GM12878 (cell line): ENCODE data around the gene CACNA2D3. TPM values are rescaled to one million over a fixed set of nuclear protein-coding genes. Genes with fewer than 3 reads are reported as not detected.

Source experiments
- ATAC-seq: fragments of 200-7000 bp; cut with Tn5 transposase; 3 replicates; pipeline ENCODE4 v1.9.1; 2020; ENCODE audit warnings: mild to moderate bottlenecking, moderate library complexity
- BruUV-seq: library from RNA; stranded (reverse); fragments of 400-500 nt; replicated peaks from 2 replicates; lab custom pipeline; 2021; lab: Mats Ljungman, UMichigan
- CTCF ChIA-PET: fragments of 300-600 bp; sonication (Branson Sonifier 250); formaldehyde crosslinking; extraction: SDS; loops from one replicate; lab custom pipeline; 2021; ENCODE audit warnings: inconsistent platforms; lab: Yijun Ruan, JAX
- POLR2A ChIA-PET: fragments of 350-600 bp; formaldehyde crosslinking; extraction: SDS; loops from one replicate; lab custom pipeline; 2021; ENCODE audit warnings: inconsistent platforms; lab: Charles Lee
- RAD21 ChIA-PET: fragments of 300-600 bp; sonication (Branson Sonifier 250); formaldehyde crosslinking; loops from one replicate; lab custom pipeline; 2023; ENCODE audit warnings: antibody characterized with exemption; ENCODE audit not compliant: unreplicated experiment; lab: Charles Lee
- SMC1A ChIA-PET: fragments of 300-600 bp; sonication (Branson Sonifier 250); formaldehyde crosslinking; loops from one replicate; lab custom pipeline; 2023; ENCODE audit not compliant: unreplicated experiment, uncharacterized antibody; lab: Charles Lee
- DNase-seq: peaks from one replicate; pipeline ENCODE4 v3.0.0-alpha.2; 2011; ENCODE audit warnings: low read depth, low spot score
- FAIRE-seq: peaks from 3 replicates; lab custom pipeline; 2011; peaks lifted over from hg19 to GRCh38; lab: Jason Lieb, UNC
- H2AFZ ChIP-seq: 2 replicates; pipeline ENCODE4 v1.6.0; 2011; ENCODE audit warnings: low read depth, low read length, control low read depth; ENCODE audit not compliant: control insufficient read depth
- H3K27ac ChIP-seq: 2 replicates; pipeline ENCODE4 v1.5.1; 2011; ENCODE audit warnings: control low read depth; ENCODE audit not compliant: control insufficient read depth, insufficient read depth
- H3K27me3 ChIP-seq, 2 experiments: replicated peaks in 1 of 2; 2 replicates each; pipeline versions ENCODE4 v1.6.0 to v1.6.1; 2011; ENCODE audit warnings: low read length in 1 of 2; ENCODE audit not compliant: control insufficient read depth in 2 of 2, insufficient read depth in 2 of 2
- H3K36me3 ChIP-seq, 2 experiments: 2 replicates each; pipeline ENCODE4 v1.5.1; 2011; ENCODE audit warnings: low read length in 1 of 2; ENCODE audit not compliant: control insufficient read depth in 2 of 2, insufficient read depth in 2 of 2
- H3K4me1 ChIP-seq: 2 replicates; pipeline ENCODE4 v1.6.1; 2011; ENCODE audit warnings: mild to moderate bottlenecking, low read length, moderate library complexity, mixed read lengths; ENCODE audit not compliant: control insufficient read depth, insufficient read depth
- H3K4me2 ChIP-seq: 2 replicates; pipeline ENCODE4 v1.6.0; 2011; ENCODE audit warnings: control low read depth; ENCODE audit not compliant: control insufficient read depth, insufficient read depth
- H3K4me3 ChIP-seq: fragments of 200-600 bp; sonication (generic); 2 replicates; pipeline ENCODE4 v1.5.1; 2016
- H3K79me2 ChIP-seq: 2 replicates; pipeline ENCODE4 v1.6.0; 2011; ENCODE audit warnings: low read length; ENCODE audit not compliant: control insufficient read depth, insufficient read depth
- H3K9ac ChIP-seq: 2 replicates; pipeline ENCODE4 v1.8.0; 2011; ENCODE audit warnings: low read length, control low read depth, mixed read lengths; ENCODE audit not compliant: control insufficient read depth, insufficient read depth
- H3K9me3 ChIP-seq: replicated peaks from 3 replicates; pipeline ENCODE4 v1.5.1; 2011; ENCODE audit warnings: mild to moderate bottlenecking, low read length; ENCODE audit not compliant: control insufficient read depth, insufficient read depth
- H4K20me1 ChIP-seq: 2 replicates; pipeline ENCODE4 v1.6.0; 2011; ENCODE audit not compliant: control insufficient read depth, insufficient read depth
- ATF3 ChIP-seq: IDR thresholded peaks from 2 replicates; pipeline ENCODE4 v1.6.1; 2011; ENCODE audit warnings: low read depth, mild to moderate bottlenecking, low read length, moderate library complexity, borderline replicate concordance; ENCODE audit errors: extremely low read depth
- BCL11A ChIP-seq: IDR thresholded peaks from 2 replicates; pipeline ENCODE4 v1.6.1; 2011; ENCODE audit warnings: low read depth, low read length
- BMI1 ChIP-seq: fragments of 450-650 bp; IDR thresholded peaks from 2 replicates; pipeline ENCODE4 v1.6.1; 2016; ENCODE audit warnings: mild to moderate bottlenecking, moderate library complexity, borderline replicate concordance
- POU2F2 ChIP-seq: IDR thresholded peaks from 3 replicates; pipeline ENCODE4 v1.6.1; 2011; ENCODE audit warnings: low read depth, mild to moderate bottlenecking, low read length, borderline replicate concordance
- SP1 ChIP-seq: IDR thresholded peaks from one replicate; pipeline ENCODE4 v1.6.1; 2011; ENCODE audit warnings: low read depth, low read length
- WRNIP1 ChIP-seq: IDR thresholded peaks from 2 replicates; pipeline ENCODE4 v1.6.1; 2011; ENCODE audit warnings: low read depth, low read length, improper control_type of control experiment, borderline replicate concordance
- WGBS: methylation state at CpG from one replicate; pipeline ENCODE4 v1.1.6; 2016; ENCODE audit warnings: low lambda C conversion rate; ENCODE audit not compliant: insufficient replicate concordance, insufficient coverage; ENCODE audit errors: missing lambda C conversion rate; 5-methylcytosine and 5-hydroxymethylcytosine counted together
- in situ Hi-C: fragments of 300-500 bp; cut with MboI; formaldehyde crosslinking; loops from 9 replicates; pipeline ENCODE4 v1.14.3; 2018; ENCODE audit warnings: mixed read lengths
- intact Hi-C: fragments of 100-400 bp; cut with micrococcal nuclease; formaldehyde crosslinking; loops from one replicate; pipeline ENCODE4 v1.14.2; 2022; ENCODE audit not compliant: unreplicated experiment
- polyA plus RNA-seq, 11 experiments: library from polyadenylated mRNA; depleted of rRNA in 4 of 11; unstranded in 6 of 11; stranded (reverse) in 5 of 11; fragments of >200 nt; fragmentation: Nextera tagmentation in 4 of 11; fragmentation: Illumina TruSeq in 1 of 11; extraction: Ambion mirVana in 4 of 11; extraction: Trizol in 1 of 11; gene quantifications; 1 replicate in 1 of 11; 2 replicates in 10 of 11; pipeline versions ENCODE4 v1.2.1 to v1.2.3, GENCODE V29; 2011 to 2016; ENCODE audit warnings: inconsistent platforms in 2 of 11, missing spikeins in 2 of 11, low read depth in 1 of 11
- total RNA-seq, 4 experiments: library from RNA; depleted of rRNA in 3 of 4; stranded (reverse); fragments of >200 nt in 3 of 4; fragmentation: Illumina TruSeq in 1 of 4; extraction: Trizol in 1 of 4; gene quantifications; 2 replicates each; pipeline versions ENCODE4 v1.2.1 to v1.2.3, GENCODE V29; 2013 to 2021
- TF ChIP-seq, protein P1 (sequence below): fragments of 450-650 bp; IDR thresholded peaks from 2 replicates; pipeline ENCODE4 v1.6.1; 2018; ENCODE audit warnings: borderline replicate concordance, mild to moderate bottlenecking; ENCODE audit not compliant: partially characterized antibody
- TF ChIP-seq, protein P2 (sequence below): IDR thresholded peaks from 2 replicates; pipeline ENCODE4 v1.6.1; 2012; ENCODE audit warnings: low read length, inconsistent platforms

CACNA2D3 gene
- total and polyA plus RNA-seq, 10 of the 15 experiments (the other 5 are each of a cell fraction or from before 2014, with no cell fraction given) = not detected

- BruUV-seq = no TSS peak
- no peak for FAIRE-seq
- ChIA-PET POLR2A (no interaction called here), CTCF (no interaction called here), SMC1A (no interaction called here), RAD21 (no interaction called here)
- Histone ChIP-seq H3K9me3 (no peaks in the 10 kb centered on the region), H4K20me1 (no peaks in the 10 kb centered on the region), H3K27ac (no peak overlapping the region), H3K4me1 (no peaks in the 10 kb centered on the region), H3K27me3 (no peaks in the 10 kb centered on the region; a peak in 1 of 4 replicates), H3K79me2 (no peaks in the 10 kb centered on the region), H3K36me3 (no peaks in the 10 kb centered on the region), H3K4me2 (0 out of 2 replicates have a peak overlapping the region, but pooled peaks have one; percentile 17), H2AFZ (peak overlapping the region; percentile 24), H3K4me3 (no peak overlapping the region), H3K9ac (no peak overlapping the region)
- no peak for TF ChIP-seq SP1
- TF ChIP-seq, protein P1, sequence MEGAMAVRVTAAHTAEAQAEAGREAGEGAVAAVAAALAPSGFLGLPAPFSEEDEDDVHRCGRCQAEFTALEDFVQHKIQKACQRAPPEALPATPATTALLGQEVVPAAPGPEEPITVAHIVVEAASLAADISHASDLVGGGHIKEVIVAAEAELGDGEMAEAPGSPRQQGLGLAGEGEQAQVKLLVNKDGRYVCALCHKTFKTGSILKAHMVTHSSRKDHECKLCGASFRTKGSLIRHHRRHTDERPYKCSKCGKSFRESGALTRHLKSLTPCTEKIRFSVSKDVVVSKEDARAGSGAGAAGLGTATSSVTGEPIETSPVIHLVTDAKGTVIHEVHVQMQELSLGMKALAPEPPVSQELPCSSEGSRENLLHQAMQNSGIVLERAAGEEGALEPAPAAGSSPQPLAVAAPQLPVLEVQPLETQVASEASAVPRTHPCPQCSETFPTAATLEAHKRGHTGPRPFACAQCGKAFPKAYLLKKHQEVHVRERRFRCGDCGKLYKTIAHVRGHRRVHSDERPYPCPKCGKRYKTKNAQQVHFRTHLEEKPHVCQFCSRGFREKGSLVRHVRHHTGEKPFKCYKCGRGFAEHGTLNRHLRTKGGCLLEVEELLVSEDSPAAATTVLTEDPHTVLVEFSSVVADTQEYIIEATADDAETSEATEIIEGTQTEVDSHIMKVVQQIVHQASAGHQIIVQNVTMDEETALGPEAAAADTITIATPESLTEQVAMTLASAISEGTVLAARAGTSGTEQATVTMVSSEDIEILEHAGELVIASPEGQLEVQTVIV = no peak
- no peak for TF ChIP-seq BCL11A
- TF ChIP-seq WRNIP1 = no peak
- TF ChIP-seq BMI1 = no peak
- TF ChIP-seq POU2F2 = no peak
- no peak for TF ChIP-seq ATF3
- TF ChIP-seq, protein P2, sequence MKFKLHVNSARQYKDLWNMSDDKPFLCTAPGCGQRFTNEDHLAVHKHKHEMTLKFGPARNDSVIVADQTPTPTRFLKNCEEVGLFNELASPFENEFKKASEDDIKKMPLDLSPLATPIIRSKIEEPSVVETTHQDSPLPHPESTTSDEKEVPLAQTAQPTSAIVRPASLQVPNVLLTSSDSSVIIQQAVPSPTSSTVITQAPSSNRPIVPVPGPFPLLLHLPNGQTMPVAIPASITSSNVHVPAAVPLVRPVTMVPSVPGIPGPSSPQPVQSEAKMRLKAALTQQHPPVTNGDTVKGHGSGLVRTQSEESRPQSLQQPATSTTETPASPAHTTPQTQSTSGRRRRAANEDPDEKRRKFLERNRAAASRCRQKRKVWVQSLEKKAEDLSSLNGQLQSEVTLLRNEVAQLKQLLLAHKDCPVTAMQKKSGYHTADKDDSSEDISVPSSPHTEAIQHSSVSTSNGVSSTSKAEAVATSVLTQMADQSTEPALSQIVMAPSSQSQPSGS = no peak
- intact Hi-C loops (no loop called here), in situ Hi-C loops (no loop called here)
- ATAC-seq = peak; percentile 76
- WGBS = 50% methylated on average over 13 of the region's 13 CpGs
- no peak for DNase-seq
Measured at GRCh38 chr3:54243056-54243931, 120.9 kb downstream of the CACNA2D3 start.
